Left ventricle myocardium superior (tissue), 1 donor: ENCODE measurements around the gene CBFA2T2. TPM values are rescaled to one million over a fixed set of nuclear protein-coding genes. Genes with fewer than 3 reads are reported as not detected.
"Not testable (repeated sequence)": the region's sequence is repeated elsewhere in the genome, so short reads cannot be mapped to it uniquely, and the experiment has no call there.

Experiments used
- ATAC-seq: fragments of 200-7000 bp; cut with Tn5 transposase; one replicate; pipeline ENCODE4 v1.9.1; 2020; ENCODE audit warnings: mild to moderate bottlenecking, moderate library complexity
- DNase-seq: peaks from one replicate; pipeline ENCODE4 v3.0.0-alpha.2; 2020
- intact Hi-C: fragments of 100-400 bp; cut with micrococcal nuclease; formaldehyde crosslinking; loops from one replicate; pipeline ENCODE4 v1.11.0; 2022
- total RNA-seq: library from RNA; stranded (reverse); fragmentation: NEBNext Ultra II Directional; extraction: Animal tissue kit (Norgen Biotek cat#: 25700); gene quantifications from one replicate; pipeline ENCODE4 v1.2.1, GENCODE V29; 2021
- donor health status: DM: no; HTN: yes; CAD: no; lungs with severe emphysema.

CBFA2T2 gene
- total RNA-seq, 1 donor from 2014 or later, result 10.2 TPM

- intact Hi-C loops, result no loop called here
- no peak for DNase-seq
- no peak for ATAC-seq
These were observed 24.2 kb upstream of the CBFA2T2 start for GRCh38 chr20:33465481-33466302.

- intact Hi-C loops, result no loop called here
- ATAC-seq, result no peak
- no peak for DNase-seq
These were observed 23.6 kb upstream of the CBFA2T2 start for GRCh38 chr20:33466303-33466646.

GRCh38 chr20:33470457-33470856 is 19.4 kb upstream of the CBFA2T2 start:
- intact Hi-C loops, result no loop called here
- DNase-seq (no peak), ATAC-seq (no peak)

- ATAC-seq (no peak), DNase-seq (no peak)
- intact Hi-C loops, result no loop called here
These were observed 19.0 kb upstream of the CBFA2T2 start for GRCh38 chr20:33470866-33471265.

DNA sequence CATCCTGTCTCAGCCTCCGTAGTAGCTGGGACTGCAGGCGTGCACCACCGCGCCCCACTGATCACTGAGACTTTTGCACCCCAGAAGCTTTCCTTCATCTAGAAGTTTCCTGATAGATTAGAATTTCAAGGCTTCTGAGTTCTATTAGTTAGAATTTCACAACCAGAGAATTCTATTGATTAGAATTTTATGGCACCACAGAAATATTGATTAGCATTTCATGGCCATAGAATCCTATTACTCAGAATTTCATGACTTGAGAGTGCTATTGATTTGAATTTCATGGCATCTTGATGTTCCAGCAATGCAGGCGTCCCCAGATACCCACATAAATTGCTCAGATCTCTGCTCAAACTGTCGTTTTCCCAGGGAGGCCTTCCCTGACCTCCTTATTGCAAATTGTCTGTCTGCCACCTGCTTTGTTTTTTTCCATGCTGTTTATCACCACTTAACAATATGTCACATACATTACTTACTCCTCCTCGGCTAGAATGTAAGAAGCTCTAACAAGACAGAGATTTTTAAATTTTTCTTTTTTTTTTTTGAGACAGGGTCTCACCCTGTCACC is 16.9 kb upstream of the CBFA2T2 start:
- DNase-seq (no peak), ATAC-seq (no peak)
- intact Hi-C loops, result no loop called here

- intact Hi-C loops, result no loop called here
- DNase-seq (no peak), ATAC-seq (no peak)
These were observed 15.6 kb upstream of the CBFA2T2 start for GRCh38 chr20:33474097-33474873.

GRCh38 chr20:33474963-33475362 is 14.9 kb upstream of the CBFA2T2 start:
- no peak for DNase-seq
- intact Hi-C loops, result no loop called here

DNA sequence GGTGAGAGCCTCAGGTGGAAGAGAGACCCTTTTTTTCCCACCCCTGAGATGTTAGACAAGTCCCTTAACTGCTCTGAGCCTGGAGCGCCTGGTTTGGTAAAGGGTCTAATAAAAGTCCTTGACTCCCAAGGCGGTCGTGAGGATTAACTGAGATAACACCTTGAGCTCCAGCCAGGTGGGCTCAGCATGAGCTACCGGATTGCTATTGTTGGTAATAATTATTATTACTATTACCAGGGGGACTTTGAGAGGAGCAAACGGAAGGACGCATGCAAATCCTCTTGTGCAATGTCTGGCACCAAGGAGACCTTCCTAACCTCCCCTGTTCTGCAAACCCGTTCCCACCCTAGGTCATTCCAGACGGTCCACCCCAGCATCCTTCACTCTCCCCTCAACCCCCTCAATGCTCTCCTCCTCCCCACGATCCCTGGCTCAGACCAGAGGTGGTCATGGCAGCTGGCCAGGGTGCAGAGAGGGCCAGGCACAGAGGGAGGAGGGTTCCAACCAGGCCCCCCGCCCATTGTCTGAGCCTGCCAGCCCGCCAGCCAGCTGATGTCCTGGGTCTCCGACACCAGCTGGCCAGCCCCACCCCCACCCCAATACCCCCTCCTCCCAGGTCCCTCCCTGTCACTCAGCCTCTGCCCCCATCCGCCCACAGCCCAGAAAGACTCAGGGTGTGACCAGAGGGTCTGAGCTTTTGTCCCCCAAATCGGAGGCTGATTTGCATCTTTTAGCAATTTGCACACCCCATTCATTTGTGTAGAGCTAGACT is 14.3 kb upstream of the CBFA2T2 start:
- ATAC-seq (peak; percentile 41), DNase-seq (no peak)
- intact Hi-C loops, result no loop called here

More at GRCh38 chr20:33474963-33475362, 14.9 kb upstream of the CBFA2T2 start:
- ATAC-seq, result no peak

- ATAC-seq, result no peak
- intact Hi-C loops, result no loop called here
- DNase-seq, result no peak
These were observed 12.3 kb upstream of the CBFA2T2 start for GRCh38 chr20:33477386-33478234.

- ATAC-seq, result no peak
- intact Hi-C loops, result no loop called here
These were observed 9.8 kb upstream of the CBFA2T2 start for GRCh38 chr20:33480048-33480447.

DNA sequence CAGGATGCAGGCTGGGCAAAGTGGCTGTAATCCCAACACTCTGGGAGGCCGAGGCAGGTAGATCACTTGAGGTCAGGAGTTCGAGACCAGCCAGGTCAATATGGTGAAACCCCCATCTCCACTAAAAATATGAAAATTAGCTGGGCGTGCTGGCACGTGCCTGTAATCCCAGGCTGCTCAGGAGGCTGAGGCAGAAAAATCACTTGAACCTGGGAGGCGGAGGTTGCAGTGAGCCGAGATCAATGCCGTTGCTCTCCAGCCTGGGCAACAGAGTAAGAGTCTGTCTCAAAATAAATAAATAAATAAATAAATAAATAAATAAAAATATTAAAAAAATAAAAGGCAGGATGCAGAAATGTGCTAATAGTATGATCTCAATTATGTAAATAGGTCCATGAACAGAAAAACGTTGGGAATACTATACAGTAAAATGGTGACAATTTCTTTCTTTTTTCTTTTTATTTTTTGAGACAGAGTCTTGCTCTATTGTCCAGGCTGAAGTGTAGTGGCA is 8.4 kb upstream of the CBFA2T2 start:
- no peak for ATAC-seq
- intact Hi-C loops, result no loop called here

More at GRCh38 chr20:33480048-33480447, 9.8 kb upstream of the CBFA2T2 start:
- no peak for DNase-seq

GRCh38 chr20:33482581-33482980 is 7.3 kb upstream of the CBFA2T2 start:
- DNase-seq (no peak), ATAC-seq (no peak)
- intact Hi-C loops, result no loop called here

More for the DNA sequence above, 8.4 kb upstream of the CBFA2T2 start:
- no peak for DNase-seq

DNA sequence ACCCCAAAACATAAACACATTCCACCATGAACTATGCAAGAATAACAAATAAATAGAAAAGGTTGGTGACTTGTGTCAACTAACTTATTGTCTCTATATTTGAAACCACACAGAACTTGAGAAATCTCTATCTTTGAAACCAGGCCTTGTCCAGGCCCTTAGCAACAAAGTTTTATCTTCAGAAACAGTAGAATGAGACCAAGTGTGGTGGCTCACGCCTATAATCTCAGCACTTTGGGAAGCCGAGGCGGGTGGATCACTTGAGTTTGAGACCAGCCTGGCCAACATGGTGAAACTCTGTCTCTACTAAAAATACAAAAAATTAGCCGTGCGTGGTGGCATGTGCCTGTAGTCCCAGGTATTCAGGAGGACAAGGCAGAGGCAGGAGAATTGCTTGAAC is 6.7 kb upstream of the CBFA2T2 start:
- intact Hi-C loops, DNase-seq, ATAC-seq: not testable (repeated sequence)

DNA sequence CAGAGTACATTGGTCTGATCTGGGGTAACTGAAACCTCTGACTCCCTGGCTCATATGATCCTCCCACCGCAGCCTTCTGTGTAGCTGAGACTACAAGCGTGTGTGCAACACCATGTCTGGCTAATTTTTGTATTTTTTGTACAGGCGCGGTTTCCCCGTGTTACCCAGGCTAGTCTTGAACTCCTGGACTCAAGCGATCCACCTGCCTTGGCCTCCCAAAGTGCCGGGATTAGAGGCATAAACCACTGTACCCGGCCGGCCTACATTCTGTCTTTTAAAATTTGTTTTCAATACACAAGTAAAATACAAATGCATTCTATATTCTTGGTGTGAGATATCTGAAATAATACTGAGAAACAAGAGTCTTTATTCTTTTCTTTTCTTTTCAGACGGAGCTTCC is 1.7 kb upstream of the CBFA2T2 start:
- intact Hi-C loops, result no loop called here
- no peak for ATAC-seq
- DNase-seq, result no peak

GRCh38 chr20:33488661-33489494 is 1.0 kb upstream of the CBFA2T2 start:
- DNase-seq, ATAC-seq, intact Hi-C loops: not testable (repeated sequence)

DNA sequence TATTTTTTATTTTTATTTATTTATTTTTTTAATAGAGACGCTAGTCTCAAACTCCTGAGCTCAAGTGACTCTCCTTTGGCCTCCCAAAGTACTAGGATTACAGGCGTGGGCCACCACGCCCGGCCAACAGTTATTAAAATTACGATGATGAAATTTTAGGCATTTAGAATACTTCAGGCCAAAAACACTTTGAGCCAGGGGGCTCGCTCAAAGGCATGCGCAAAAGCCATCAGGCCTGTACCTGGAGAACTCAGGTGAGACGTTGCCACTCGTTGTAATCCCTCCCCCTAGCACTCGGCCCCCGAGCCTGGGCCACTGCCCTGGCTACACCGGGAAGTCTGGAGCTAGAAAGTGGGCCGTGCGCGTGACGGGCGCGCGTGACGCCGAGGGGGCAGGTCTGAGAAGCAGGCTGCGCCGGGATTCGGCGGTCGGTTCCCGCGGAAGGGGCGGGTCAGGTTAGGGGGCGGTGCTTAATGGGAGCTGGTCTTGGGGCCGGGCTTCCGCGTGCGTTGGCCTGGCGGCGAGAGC is 337 bp upstream of the CBFA2T2 start:
- DNase-seq (peak; percentile 100), ATAC-seq (peak; percentile 98)
- intact Hi-C loops, result no loop called here

- ATAC-seq (no peak), DNase-seq (no peak)
- intact Hi-C loops, result no loop called here
These were observed 1.2 kb downstream of the CBFA2T2 start for GRCh38 chr20:33490934-33491656.
